Cardiac fibroblast (primary cell): ENCODE data around the gene CR1.
A peak's percentile ranks its signal among the peaks of the same experiment; 100 is the strongest.
"Not testable (repeated sequence)": the region's sequence is repeated elsewhere in the genome, so short reads cannot be mapped to it uniquely, and the experiment has no call there.

Experiments
- DNase-seq, 2 donors: peaks; one replicate each; pipeline versions ENCODE4 v3.0.0 to v3.0.0-alpha.2; 2010; ENCODE audit warnings: low read depth in 2 of 2
- H3K4me3 ChIP-seq, 2 donors: replicated peaks in 1 of 2; 1 replicate in 1 of 2; 2 replicates in 1 of 2; pipeline ENCODE4 v1.5.1; 2011; ENCODE audit warnings: low read depth in 2 of 2, low read length in 2 of 2, mild to moderate bottlenecking in 2 of 2, moderate library complexity in 1 of 2
- CTCF ChIP-seq: IDR thresholded peaks from one replicate; pipeline ENCODE4 v1.5.1; 2011; ENCODE audit warnings: low read depth, mild to moderate bottlenecking, low read length, inconsistent platforms

The CR1 gene

GRCh38 chr1:207487636-207488035 is 8.3 kb upstream of the CR1 start:
- TF ChIP-seq CTCF: no peak
- DNase-seq: no peak
- H3K4me3 ChIP-seq: no peak overlapping the region

- no peak for DNase-seq
- no peak for TF ChIP-seq CTCF
- no peak overlapping the region for H3K4me3 ChIP-seq
These were observed 2.7 kb upstream of the CR1 start for GRCh38 chr1:207493212-207493611.

- no peak for TF ChIP-seq CTCF
- DNase-seq: no peak
- no peak overlapping the region for H3K4me3 ChIP-seq
These were observed 1.8 kb upstream of the CR1 start for GRCh38 chr1:207494171-207494570.

GRCh38 chr1:207495281-207495680 is 676 bp upstream of the CR1 start:
- DNase-seq, H3K4me3 ChIP-seq: not testable (repeated sequence)

GRCh38 chr1:207497941-207498340 is 2.0 kb downstream of the CR1 start:
- no peak overlapping the region for H3K4me3 ChIP-seq
- no peak for TF ChIP-seq CTCF
- no peak for DNase-seq

GRCh38 chr1:207499573-207499972 is 3.6 kb downstream of the CR1 start:
- no peak overlapping the region for H3K4me3 ChIP-seq
- peak; percentile 77 for DNase-seq
- peak; percentile 72 for TF ChIP-seq CTCF

- DNase-seq: no peak
- H3K4me3 ChIP-seq: no peak overlapping the region
- TF ChIP-seq CTCF: no peak
These were observed 4.3 kb downstream of the CR1 start for GRCh38 chr1:207500306-207500705.
